HEK293 (cell line): ENCODE measurements around the gene NT5M.

ENCODE experiments used
- CTCF ChIP-seq: fragments of 450-650 bp; formaldehyde crosslinking; IDR thresholded peaks from 2 replicates; pipeline ENCODE4 v1.5.1; 2016; ENCODE audit warnings: missing biosample characterization, missing genetic modification characterization
- KLF1 ChIP-seq: fragments of 450-650 bp; formaldehyde crosslinking; IDR thresholded peaks from 2 replicates; pipeline ENCODE4 v1.5.1; 2016; ENCODE audit warnings: missing biosample characterization, missing genetic modification characterization
- KLF16 ChIP-seq: fragments of 450-650 bp; formaldehyde crosslinking; IDR thresholded peaks from 2 replicates; pipeline ENCODE4 v1.5.1; 2017; ENCODE audit warnings: missing biosample characterization, missing genetic modification characterization
- TRIM28 ChIP-seq: IDR thresholded peaks from 2 replicates; pipeline ENCODE4 v1.6.1; 2011; ENCODE audit warnings: low read length, control low read depth, borderline replicate concordance
- TSHZ1 ChIP-seq: fragments of 450-650 bp; formaldehyde crosslinking; IDR thresholded peaks from 2 replicates; pipeline ENCODE4 v1.5.1; 2016; ENCODE audit warnings: missing biosample characterization, missing genetic modification characterization, borderline replicate concordance
- ZNF114 ChIP-seq: fragments of 450-650 bp; formaldehyde crosslinking; IDR thresholded peaks from 2 replicates; pipeline ENCODE4 v1.5.0; 2017; ENCODE audit warnings: missing biosample characterization, missing genetic modification characterization
- ZNF169 ChIP-seq: fragments of 450-650 bp; formaldehyde crosslinking; IDR thresholded peaks from 2 replicates; pipeline ENCODE4 v1.5.1; 2016; ENCODE audit warnings: missing biosample characterization, missing genetic modification characterization
- ZNF248 ChIP-seq: fragments of 450-650 bp; formaldehyde crosslinking; IDR thresholded peaks from 2 replicates; pipeline ENCODE4 v1.5.1; 2017; ENCODE audit warnings: missing biosample characterization, missing genetic modification characterization
- ZNF274 ChIP-seq, 2 experiments: fragments of 200-500 bp in 1 of 2; fragments of 450-650 bp in 1 of 2; sonication (Bioruptor generic) in 1 of 2; formaldehyde crosslinking in 1 of 2; IDR thresholded peaks; 2 replicates each; pipeline versions ENCODE4 v1.5.1 to v1.6.1; 2014 to 2016; ENCODE audit warnings: borderline replicate concordance in 1 of 2, inconsistent platforms in 1 of 2, low read length in 1 of 2, missing biosample characterization in 1 of 2, missing genetic modification characterization in 1 of 2
- ZNF398 ChIP-seq: fragments of 450-650 bp; formaldehyde crosslinking; IDR thresholded peaks from 2 replicates; pipeline ENCODE4 v1.5.1; 2017; ENCODE audit warnings: missing biosample characterization, missing genetic modification characterization

- TF ChIP-seq TSHZ1 = no peak
- TF ChIP-seq CTCF = no peak
- no peak for TF ChIP-seq KLF1 (tag by site-specific recombination)
- no peak for TF ChIP-seq ZNF274 (IDR thresholded peaks at IDR 0.05; ENCODE audit: low read length)
- no peak for TF ChIP-seq ZNF274 (tag by site-specific recombination; IDR thresholded peaks at IDR 0.05; ENCODE audit: borderline replicate concordance)
- TF ChIP-seq ZNF114 (tag by site-specific recombination) = no peak
- no peak for TF ChIP-seq ZNF398 (tag by site-specific recombination)
- no peak for TF ChIP-seq KLF16 (tag by site-specific recombination)
- no peak for TF ChIP-seq ZNF169
- TF ChIP-seq TRIM28 = no peak
- no peak for TF ChIP-seq ZNF248 (tag by site-specific recombination)
Observed at GRCh38 chr17:17320188-17320910, 17.2 kb downstream of the NT5M start.
